T-helper 2 cell treated with Interferon-gamma antibody and Interleukin-4, amounts not matched to agents 100 ng/mL and 5 ng/mL, for 36 hours (primary cell): ENCODE data around the gene DKK1. TPM values are rescaled to one million over a fixed set of nuclear protein-coding genes. Genes with fewer than 3 reads are reported as not detected.
"Not testable (repeated sequence)": the region's sequence is repeated elsewhere in the genome, so short reads cannot be mapped to it uniquely, and the experiment has no call there.

ENCODE experiments used
- intact Hi-C: fragments of 100-400 bp; cut with micrococcal nuclease; formaldehyde crosslinking; loops from one replicate; pipeline ENCODE4 v1.15.1; 2023
- total RNA-seq: library from RNA; stranded (reverse); gene quantifications from 2 replicates; pipeline ENCODE4 v1.2.3, GENCODE V29; 2022

DKK1 gene
- total RNA-seq, 1 donor from 2014 or later = not detected

DNA sequence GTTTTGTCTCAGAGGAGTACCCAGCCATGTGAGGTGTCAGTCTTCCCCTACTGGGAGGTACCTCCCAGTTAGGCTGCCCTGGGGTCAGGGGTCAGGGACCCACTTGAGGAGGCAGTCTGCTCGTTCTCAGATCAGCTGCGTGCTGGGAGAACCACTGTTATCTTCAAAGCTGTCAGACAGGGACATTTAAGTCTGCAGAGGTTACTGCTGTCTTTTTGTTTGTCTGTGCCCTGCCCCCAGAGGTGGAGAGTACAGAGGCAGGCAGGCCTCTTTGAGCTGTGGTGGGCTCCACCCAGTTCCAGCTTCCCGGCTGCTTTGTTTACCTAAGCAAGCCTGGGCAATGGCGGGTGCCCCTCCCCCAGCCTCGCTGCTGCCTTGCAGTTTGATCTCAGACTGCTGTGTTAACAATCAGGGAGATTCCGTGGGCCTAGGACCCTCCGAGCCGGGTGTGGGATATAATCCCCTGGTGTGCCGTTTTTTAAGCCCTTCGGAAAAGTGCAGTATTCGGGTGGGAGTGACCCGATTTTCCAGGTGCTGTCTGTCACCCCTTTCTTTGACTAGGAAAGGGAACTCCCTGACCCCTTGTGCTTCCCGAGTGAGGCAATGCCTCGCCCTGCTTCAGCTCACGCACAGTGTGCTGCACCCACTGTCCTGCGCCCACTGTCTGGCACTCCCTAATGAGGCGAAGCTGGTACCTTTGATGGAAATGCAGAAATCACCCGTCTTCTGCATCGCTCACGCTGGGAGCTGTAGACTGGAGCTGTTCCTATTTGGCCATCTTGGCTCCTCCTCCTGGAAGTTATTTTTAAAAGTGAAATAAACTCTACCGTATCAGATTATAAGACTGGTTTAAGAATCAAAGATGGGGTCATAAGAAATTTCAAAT lies 51.7 kb downstream of the DKK1 start:
- intact Hi-C loops = not testable (repeated sequence)
